Measurements from ENCODE around the gene OVCA2.
"Not testable (repeated sequence)": the region's sequence is repeated elsewhere in the genome, so short reads cannot be mapped to it uniquely, and the experiment has no call there.

The OVCA2 gene

DNA sequence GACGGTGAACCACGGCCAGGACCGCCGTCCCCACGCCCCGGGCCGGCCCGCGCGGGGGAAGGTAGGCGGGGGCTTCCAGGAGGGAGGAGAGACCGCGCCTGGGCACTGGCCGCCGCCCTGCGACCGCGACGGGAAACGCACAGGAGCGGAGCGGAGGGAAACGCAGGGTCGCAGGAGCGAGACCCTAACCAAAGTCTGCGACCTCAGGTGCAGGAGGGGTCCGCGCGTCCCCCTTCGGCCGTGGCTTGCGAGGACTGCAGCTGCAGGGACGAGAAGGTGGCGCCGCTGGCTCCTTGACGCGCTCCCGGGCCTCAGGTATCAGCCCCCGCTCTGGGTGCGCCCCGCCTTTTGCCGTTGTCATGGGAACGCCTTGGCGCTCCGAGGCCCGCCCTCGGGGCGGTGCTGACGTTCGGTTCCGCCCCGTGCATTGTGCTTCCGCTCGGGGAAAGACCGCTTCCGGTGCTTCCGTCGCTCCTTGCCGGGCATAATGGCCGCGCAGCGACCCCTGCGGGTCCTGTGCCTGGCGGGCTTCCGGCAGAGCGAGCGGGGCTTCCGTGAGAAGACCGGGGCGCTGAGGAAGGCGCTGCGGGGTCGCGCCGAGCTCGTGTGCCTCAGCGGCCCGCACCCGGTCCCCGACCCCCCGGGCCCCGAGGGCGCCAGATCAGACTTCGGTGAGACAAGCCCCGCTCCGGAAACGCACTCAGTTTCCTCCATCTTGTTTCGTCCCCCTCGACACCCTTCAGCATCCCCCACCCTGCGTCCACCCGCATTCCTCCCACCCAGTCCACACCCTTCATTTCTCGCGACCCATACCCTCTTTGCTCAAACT lies at the start of gene OVCA2:
Gene OVCA2, plus strand, starts transcription at position 462 of the 829 bp plus-strand sequence. Its CDS starts 26 bp downstream, at position 488.
- peak; percentile 96 for DNase-seq

DNA sequence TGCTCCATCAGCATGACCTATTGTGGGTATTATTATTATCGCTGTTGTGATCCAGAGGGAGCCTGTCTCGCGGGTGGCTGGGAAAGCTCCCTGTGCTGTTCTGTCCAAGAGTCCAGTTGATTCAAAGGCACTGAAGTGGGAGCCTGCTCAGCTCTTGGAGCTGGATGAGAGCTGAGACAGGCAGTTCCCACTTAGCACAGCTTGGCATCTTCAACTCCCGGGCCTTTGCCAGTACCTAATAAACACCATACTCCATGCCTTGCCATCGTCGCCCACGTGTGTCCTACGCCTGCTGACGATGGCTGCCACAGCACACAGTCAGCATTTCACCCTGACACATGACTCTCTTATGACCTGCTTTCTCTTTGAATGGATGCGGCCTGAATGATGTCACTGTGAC lies 49.3 kb upstream of the OVCA2 start:
- DNase-seq, result no peak

DNA sequence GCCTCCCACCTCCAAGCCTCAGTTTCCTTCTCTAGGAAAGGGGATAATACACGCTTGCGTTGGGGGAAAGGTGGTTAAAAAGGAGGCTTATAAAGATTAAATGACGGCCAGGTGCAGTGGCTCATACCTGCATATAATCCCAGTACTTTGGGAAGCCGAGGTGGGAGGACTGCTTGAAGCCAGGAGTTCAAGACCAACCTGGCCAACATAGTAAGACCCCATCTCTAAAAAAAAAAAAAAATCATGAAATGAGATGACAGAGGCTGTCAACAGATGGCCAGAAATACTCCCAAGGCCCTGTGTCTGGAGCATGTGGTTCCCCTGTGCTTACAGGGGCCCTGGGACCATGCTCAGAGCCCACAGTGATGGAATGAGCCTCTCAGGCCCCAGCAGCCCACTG lies 47.1 kb upstream of the OVCA2 start:
- DNase-seq, result no peak

DNA sequence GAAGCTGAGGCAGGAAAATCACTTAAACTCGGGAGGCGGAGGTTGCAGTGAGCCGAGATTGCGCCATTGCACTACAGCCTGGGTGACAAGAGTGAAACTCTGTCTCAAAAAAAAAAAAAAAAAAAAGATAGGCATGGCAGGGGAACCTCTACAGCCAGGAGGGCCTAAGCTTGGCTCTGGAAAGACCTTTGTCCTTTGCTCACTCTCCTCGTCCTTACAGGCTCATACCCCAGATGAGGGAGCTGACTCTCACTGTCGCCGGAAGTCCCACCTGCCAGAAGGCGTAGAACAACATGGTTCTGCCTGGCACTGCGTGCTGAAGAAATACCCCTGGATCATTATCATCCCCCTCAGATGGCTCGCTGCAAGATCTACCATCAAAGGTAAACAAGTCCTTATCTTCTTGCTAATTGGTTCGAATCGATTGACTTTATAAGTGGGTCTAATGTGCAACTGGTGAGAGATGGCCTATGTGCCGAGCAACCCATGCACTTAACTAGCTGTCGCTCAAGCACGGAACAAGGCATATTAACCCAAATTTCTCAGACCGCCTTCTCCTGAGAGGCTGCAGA lies 46.4 kb upstream of the OVCA2 start:
- DNase-seq, result no peak

DNA sequence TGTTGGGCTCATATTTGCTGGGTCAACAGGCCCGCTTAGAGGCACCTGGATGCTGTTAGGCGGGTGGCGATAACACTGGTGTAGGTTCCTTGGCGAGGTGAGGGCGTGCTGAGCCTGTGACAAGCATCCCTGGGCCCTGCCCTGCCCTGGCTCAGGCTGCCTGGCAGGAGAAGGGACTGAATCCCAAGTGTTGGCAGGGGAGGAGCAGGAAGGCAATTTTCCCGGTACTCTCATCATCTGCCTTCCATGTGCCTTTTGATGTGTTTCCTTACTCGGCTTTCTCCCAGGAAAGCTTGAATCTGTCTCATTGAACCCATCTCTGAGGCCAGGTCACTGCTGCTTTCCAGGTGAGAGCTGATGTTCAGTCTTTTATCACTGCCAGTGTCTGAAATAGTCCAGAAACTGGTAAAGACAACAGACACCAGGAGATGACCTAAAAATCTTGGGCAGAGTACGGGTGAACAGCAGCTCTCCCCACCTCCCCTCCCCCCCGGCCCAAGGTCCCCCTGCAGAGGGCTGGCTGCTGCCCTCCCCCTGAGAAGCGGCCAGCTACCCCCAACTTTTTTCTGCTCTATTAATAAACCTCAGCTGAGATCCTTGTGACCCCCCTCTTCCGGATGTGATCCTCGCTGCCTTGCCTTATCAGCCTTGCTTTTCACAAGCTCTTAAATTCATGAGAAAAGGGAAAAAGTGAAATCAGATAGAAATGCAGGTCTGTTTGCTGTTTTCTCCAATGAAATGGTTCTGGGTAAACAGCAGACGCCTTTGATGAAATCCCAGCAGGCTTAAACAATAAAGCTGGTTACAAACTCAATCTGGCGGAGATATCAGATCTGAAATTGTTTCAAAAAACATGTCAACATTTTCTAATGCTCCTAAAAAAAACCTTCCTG lies 45.7 kb upstream of the OVCA2 start:
- no peak for DNase-seq

DNA sequence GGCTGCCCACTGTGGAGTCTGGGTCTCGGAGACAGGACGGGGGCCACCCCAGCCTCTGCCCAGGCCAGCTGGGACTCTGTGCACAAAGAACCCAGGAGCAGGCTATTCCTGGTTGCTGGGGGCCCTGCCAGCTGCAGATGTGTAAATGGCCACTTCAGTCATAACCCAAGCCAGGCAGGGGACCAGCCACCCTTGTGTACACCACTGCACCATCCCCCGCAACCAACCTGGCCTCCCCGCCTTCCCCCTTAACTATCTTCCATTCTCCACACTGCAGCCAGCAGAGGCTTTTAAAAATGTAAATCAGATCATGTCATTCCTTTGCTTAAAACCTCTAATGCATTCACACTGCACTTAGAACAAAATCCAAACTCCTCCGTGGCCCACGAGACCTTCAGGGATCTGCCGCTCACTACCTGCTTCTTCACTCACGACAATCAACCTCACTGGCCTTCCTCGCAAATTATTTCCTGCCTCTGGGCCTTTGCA lies 45.0 kb upstream of the OVCA2 start:
- DNase-seq, result no peak

DNA sequence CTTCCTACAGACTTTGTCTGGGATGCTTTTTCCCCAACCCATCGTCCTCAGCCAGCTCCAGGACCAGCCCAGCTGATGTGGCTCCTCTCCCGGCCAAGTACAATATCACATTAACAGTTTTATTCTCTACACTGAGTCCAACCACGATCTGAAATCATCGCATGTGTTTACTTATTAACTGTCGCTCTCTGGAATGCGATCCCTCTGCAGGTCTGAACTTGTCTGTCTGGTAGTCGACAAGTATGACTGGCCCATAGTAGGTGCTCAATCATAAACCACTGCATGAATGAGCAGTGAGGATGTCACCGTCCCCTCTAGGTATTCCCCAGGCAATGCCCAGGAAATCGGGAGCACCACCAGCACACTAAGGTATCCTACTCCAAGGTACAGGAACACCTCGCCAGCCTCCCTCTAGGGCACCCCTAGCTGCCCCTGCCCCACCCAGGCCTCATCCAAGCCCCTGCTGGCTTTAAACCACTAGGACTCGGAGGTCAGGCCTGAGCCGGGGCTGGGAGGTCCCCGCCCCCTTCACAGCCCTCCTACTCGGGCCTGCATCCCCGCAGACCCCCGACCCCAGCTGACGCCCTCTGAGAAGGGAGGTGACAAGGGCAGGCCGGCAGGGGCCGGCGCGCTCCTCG lies 44.4 kb upstream of the OVCA2 start:
- no peak for DNase-seq

DNA sequence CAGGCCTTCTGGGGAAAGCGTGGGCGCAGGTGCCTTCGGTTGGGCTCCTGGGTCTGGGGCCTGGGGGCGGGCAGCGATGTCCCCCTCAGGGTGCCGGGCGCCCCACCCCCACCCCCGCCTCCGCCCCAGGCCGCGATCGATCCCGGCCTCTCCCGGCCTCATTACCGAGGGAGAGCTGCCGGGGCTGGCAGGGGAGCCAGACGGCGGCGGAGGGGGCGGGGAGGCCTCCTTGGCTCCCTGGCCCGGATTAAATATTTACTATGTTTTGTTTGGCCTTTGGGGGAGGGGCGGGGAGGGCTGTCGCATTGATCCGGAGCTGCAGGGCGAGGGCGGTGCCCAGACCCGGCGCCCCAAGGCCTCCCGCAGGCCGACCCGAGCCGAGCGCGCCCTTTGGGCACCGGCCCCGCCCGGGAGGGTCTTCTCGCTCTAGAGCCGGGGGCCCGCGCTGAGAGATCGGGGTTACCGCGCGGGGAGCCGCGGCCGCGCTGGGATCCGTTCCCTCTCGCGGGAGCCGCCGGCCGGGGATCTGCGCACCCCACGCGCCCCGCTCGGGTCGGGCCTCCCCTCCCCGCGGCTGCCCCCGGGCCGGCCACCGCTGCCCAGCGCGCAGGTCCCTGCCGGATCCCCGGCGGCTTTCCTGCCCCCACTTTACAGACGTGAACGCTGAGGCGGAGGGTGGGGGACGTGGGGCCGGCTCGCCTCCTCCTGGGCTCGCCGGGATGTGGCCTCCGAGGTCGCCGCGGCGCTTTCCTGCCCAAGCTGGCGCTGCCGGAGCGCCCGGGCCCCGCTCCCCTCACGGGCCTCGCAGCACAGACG lies 43.7 kb upstream of the OVCA2 start:
- DNase-seq, result no peak

DNA sequence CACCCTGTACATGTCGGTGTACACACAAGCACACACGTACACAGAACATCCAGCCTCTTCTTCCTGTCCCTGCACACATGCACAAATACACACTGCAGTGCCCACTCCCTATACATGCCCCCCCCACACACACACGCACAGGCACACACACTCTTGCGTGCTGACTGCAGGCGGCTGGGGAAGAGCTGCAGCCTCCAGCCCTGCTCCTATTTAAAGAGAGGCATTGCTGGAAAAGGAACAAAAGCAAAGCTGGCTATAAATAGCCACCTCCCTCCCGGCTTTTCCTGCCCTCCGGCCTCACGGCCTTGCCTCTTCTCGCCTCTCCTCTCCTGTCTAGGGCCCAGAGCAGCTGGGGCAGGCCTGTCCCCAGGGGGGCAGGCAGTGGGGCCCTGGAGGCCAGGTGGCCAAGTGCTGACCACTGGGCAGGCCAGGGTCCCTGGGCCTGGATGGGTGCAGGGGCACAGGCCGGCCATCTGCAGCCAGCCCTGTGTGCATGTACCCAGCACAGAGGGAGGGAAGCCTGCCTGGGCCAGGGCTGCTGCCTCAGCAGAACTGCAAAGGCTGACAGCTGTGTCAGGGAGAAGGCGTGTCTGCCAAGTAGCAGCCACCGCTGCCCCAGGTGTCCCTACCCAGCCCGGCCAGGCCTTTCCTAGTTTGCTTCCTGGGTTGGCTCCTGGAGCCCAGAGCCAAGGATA lies 42.1 kb upstream of the OVCA2 start:
- DNase-seq, result peak; percentile 58

DNA sequence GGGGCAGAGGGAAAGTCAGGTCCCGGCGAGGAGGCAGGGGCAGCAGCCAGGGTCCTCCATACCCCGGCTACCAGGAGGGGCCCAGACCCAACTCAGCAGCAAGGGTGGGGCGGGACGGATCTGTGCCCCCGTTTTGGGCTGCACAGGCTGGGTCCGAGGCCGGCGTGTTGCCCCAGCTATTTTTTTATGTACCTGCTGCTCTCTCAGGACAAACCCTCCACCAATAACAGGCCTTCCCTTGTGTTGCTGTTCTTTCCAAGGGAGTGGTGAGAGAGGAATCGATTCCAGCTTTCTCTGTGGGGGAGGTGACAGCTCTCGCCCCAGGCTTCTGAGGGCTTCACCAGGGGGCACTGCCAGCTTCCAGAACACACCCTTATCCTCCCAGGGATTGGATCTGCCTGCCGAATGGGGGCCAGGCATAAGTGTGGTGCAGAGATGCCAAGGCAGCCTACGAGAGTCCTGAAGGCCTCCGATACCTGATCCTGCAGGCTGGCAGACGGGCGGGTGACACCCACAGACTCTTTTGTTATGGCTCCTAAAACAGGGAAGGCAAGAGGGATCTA lies 39.0 kb upstream of the OVCA2 start:
- DNase-seq, result peak; percentile 56

DNA sequence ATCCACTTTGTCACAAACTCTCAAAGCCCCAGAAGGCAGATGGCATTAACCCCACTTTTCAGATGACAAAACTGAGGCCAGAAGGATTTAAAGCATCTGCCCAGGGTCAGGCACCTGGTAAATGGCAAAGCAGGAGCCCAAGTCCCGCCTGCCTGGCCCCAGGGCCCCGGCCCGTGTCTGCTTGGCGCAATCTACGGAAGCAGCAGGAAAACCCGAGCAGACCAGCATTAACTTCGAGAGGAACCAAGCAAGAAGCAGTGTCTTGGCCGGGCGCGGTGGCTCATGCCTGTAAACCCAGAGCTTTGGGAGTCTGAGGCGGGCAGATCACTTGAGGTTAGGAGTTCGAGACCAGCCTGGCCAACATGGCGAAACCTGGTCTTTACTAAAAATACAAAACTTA lies 38.3 kb upstream of the OVCA2 start:
- DNase-seq, result no peak

DNA sequence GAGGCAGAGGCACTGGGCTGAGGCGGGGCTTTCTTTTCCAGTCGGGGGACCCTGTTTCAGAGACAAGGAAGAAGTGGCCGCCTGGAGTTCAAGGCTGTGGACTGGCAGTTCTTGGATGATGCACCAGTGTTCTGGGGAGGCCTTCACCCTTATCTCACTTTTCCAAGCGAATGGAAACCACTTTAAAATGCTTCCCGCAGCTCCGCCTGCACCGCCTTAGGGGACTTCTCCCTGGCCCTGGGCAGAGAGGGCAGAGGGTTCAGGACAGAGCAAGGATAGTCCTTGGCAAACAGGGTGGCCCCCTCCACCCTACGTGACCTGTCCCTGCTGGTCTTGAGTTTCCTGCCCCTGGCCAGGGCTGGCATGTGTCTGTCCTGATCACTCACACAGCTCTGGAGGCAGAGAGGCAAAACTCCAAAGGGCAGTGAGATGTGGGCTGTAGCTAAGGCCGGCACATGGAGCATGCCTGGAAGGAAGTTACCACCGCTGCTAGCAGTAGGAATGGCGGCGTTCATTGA lies 37.3 kb upstream of the OVCA2 start:
- DNase-seq, result no peak

DNA sequence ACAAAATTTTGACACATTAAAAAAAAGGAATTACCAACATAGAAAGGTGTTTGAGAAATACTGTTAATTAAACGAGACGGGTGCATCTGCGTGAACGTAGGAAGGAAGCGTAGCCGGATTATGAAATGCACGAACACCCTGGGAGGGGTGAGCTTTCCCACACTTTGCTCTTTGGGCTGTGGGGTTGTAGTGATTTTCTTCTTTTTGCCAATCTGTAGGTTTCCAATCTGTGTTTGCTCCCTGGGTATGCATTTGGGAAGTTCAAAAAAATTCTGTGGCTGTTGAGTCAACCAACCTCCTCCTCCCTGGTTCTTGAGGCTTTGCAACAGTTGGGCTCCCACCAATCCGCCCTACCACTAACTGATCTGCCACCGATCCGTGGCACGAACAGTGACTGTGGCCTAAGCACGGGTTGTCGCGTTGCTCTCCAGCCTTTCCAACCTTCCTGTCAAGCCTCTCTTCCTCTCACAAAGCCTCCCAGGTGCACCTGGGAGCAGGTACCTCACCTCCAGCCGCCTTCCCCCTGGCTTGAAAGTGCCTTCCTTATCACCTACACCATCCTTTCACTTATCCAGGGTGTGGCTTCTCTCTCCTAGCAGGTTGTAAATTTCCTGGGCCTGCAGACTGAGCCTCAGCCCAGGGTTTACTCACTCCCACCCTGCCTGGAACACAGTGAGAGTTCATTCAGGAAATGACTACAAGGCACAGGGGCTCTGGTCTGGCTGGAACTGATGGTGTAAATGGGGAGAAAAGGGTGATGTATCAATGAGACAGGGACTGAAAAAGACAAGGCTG lies 33.3 kb upstream of the OVCA2 start:
- no peak for DNase-seq

DNA sequence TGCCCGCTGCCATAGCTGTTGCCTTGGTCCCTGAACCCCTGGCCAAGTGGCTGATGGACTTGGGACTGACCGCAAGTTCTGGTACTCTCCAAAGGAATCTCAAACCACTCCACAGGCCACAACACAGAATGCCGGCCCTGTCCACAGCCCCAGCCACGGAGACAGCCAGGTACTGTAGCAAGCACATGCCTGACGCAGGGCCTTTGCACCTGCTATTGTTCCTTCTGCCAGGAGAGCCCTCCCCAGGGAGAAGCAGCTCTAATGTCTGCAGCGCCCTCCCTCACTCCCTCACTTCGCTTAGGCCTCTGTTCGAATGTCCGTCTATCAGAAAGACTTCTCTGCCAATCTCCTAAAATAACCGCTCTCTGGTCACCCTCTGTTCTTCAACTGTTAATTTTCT lies 32.1 kb upstream of the OVCA2 start:
- DNase-seq, result no peak

DNA sequence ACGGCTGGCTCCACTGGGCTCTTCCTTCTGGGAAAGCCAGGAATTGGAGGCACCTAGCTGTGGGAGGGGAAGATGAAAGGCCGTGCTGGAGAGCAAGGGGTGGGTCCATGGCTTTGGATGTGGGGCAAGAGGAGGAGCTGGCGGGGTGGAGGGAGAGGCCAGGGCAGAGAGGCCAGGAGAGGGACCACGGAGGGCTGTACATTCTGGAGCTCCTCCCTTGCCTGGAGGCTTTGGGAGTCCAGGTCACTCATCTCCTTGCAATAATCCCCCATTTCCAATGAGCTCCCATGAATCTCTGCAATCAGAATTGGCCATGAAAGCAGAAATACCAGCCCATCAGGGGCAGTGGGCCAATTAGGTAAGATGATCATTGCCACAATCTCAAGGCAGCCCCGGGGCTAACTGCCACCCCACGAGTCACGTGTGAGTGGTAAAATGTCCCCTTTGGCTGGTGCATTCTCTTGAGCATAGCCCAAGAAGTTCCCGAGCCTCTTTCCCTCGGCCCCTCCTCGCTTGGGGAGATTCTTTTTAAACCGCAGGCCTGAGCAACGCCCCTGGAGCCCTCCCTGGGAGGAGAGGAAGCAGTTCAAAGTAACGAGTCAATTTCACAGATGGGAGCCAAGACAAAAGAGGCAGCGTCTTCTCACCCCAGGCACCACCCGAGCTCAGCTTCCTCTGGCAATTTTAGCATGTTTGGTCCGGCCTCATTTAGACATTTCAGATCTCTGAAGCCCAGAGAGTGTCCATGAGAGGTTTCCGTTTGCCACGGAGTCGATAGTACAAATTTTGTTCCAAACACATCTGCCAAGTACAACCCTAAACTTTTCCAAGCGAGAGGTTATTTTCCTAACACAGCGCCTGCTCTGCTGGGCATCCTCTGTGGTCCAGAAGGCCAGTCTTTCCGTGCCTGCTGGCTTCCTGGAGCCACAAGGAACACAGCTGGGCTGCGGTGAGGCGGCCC lies 30.1 kb upstream of the OVCA2 start:
- DNase-seq, result no peak

DNA sequence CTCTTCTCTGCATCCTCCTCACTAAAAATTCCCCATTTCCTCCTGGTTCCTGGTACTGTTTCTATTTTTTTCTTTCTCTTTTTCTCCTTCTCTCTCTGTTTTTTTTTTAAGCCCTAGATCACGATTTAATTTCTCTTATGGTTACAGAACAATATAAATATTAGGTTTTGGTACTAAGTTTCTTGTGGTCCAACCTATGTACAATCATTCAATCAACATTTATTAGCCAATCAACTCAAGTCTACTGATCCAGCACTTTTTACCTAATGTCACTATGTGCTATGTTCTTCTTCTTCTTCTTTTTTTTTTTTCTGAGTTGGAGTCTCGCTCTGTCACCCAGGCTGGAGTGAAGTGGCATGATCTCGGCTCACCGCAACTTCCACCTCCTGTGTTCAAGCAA lies 29.3 kb upstream of the OVCA2 start:
- no peak for DNase-seq

DNA sequence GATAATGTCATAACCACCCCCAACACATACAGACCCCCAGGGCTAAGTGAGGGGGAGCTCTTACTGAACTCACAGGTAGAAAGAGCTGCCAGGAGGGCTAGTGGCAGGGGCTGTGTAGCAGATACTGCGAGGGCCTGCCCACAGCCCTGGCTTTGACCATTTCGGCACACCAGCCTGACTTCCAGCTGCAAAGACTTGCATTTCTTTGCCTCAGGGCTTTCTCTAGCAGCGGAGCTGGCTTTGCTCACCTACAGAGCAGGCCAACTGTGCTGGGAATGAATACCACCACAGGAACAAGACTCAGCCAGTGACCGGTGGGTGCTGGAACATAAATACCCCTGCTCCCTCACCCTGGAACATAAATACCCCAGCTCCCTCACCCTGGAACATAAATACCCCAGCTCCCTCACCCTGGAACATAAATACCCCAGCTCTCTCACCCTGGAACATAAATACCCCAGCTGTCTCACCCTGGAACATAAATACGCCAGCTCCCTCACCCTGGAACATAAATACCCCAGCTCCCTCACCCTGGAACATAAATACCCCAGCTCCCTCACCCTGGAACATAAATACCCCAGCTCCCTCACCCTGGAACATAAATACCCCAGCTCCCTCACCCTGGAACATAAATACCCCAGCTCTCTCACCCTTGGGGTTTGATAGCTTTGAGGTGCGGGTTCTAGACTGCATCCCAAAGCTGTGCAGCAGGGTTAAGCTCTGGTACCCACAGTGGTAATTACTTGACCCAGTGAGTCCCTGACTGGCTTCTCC lies 28.4 kb upstream of the OVCA2 start:
- not testable (repeated sequence) for DNase-seq

DNA sequence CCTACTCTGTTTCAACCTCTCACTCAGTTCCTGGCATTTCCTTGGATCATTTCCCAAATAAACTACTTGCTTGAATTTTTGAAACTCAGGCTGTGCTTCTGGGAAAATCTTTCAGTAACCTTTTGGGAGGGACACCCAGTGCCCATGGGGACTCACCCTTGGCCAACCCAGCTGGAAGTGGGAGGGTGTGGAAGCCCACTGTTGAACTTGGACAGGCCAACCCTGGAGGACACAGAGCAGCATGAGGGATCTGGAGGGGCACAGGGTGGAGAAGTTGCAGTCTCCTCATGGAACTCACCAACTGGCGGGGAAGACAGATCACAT lies 27.9 kb upstream of the OVCA2 start:
- no peak for DNase-seq
